ENCODE results near the gene NTNG1.

Gene NTNG1

GRCh38 chr1:107483949-107484348 lies 343.1 kb downstream of the NTNG1 start:
- no peak for DNase-seq (ENCODE audit: extremely low spot score)
- no peak for TF ChIP-seq NFRKB (IDR thresholded peaks at IDR 0.05)
- no peak for TF ChIP-seq TARDBP (IDR thresholded peaks at IDR 0.05)
- TF ChIP-seq PKNOX1 (IDR thresholded peaks at IDR 0.05), result no peak
- no peak for TF ChIP-seq LEF1 (IDR thresholded peaks at IDR 0.05; ENCODE audit: borderline replicate concordance)
- TF ChIP-seq ZNF384 (IDR thresholded peaks at IDR 0.05), result no peak
- no peak for TF ChIP-seq FOXM1 (IDR thresholded peaks at IDR 0.05; ENCODE audit: borderline replicate concordance)
- no peak for TF ChIP-seq SP1 (IDR thresholded peaks at IDR 0.05)
- POLR2A ChIA-PET, result no interaction called here
- CTCF ChIA-PET, result no interaction called here

GRCh38 chr1:107486349-107486748 lies 345.5 kb downstream of the NTNG1 start:
- DNase-seq (ENCODE audit: extremely low spot score), result no peak
- CTCF ChIA-PET, result interaction anchor here (0.6 kb wide), 1 partner anchor 1715 kb away, joined by 4 read pairs; no protein-coding TSS in a partner anchor

DNA sequence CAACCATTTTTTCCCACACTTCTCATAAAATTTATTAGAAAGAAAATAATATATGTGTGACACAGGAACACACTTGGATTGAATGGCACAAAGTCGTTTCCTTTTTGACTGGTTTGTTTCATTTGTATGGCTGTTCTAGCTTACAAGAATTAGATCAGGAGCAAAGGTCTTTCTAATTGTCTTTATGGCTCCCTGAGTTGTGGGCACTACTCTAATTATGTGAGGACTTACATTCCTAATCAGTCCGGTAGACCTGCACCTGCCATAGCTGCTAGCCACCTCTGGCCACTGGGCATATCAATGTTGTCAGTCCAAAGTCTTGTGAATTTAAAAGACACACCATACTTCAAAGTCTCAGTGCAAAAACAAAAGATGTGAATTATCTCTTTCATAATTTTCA lies 346.7 kb downstream of the NTNG1 start:
- POLR2A ChIA-PET, result no interaction called here
- CTCF ChIA-PET, result interaction anchor here (0.6 kb wide), 1 partner anchor 266 kb away, joined by 3 read pairs; no protein-coding TSS in a partner anchor
- no peak for DNase-seq (ENCODE audit: extremely low spot score)
- TF ChIP-seq LEF1 (IDR thresholded peaks at IDR 0.05; ENCODE audit: borderline replicate concordance), result no peak
- no peak for TF ChIP-seq SP1 (IDR thresholded peaks at IDR 0.05)
- TF ChIP-seq PKNOX1 (IDR thresholded peaks at IDR 0.05), result no peak
- no peak for TF ChIP-seq FOXA1 (IDR thresholded peaks at IDR 0.05)
- TF ChIP-seq CTBP1 (IDR thresholded peaks at IDR 0.05; ENCODE audit: borderline replicate concordance), result no peak
- no peak for TF ChIP-seq FOXK2 (IDR thresholded peaks at IDR 0.05)
- TF ChIP-seq FOXM1 (IDR thresholded peaks at IDR 0.05; ENCODE audit: borderline replicate concordance), result no peak
- no peak for TF ChIP-seq L3MBTL2 (conservative IDR thresholded peaks at IDR 0.05)
- TF ChIP-seq TARDBP (IDR thresholded peaks at IDR 0.05), result no peak
- TF ChIP-seq SUZ12 (IDR thresholded peaks at IDR 0.05), result no peak

More at GRCh38 chr1:107486349-107486748, 345.5 kb downstream of the NTNG1 start:
- TF ChIP-seq FOXM1 (IDR thresholded peaks at IDR 0.05; ENCODE audit: borderline replicate concordance) (no peak), CTBP1 (IDR thresholded peaks at IDR 0.05; ENCODE audit: borderline replicate concordance) (no peak), SP1 (IDR thresholded peaks at IDR 0.05) (no peak), ZNF384 (IDR thresholded peaks at IDR 0.05) (no peak), TARDBP (IDR thresholded peaks at IDR 0.05) (no peak), ELF4 (IDR thresholded peaks at IDR 0.05) (no peak), HDGF (IDR thresholded peaks at IDR 0.05; ENCODE audit: borderline replicate concordance) (no peak), ARNT (IDR thresholded peaks at IDR 0.05) (no peak), LEF1 (IDR thresholded peaks at IDR 0.05; ENCODE audit: borderline replicate concordance) (no peak), FOXA1 (IDR thresholded peaks at IDR 0.05) (no peak), BHLHE40 (IDR thresholded peaks at IDR 0.05; ENCODE audit: borderline replicate concordance) (no peak)
- POLR2A ChIA-PET, result no interaction called here

DNA sequence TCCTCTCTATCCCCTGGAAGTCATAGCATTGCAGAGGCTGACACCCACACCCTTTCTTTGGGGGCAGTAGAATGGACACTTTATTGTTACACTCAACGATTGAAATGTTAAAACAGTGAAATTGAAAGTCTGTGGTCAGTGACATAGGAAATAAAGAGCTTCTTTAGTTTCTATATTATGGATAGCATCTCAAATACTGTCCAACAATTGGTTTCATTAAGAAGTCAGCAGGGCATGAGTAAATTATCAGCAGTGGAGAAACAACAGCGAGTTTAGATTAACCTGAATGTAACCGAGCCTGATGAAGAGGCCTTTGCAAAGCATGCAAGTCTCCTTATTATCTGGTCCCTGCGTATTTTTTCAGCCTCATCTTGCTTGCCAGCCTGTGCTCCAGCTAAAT lies 350.7 kb downstream of the NTNG1 start:
- POLR2A ChIA-PET, result no interaction called here

GRCh38 chr1:107493111-107493716 lies 352.4 kb downstream of the NTNG1 start:
- POLR2A ChIA-PET, result no interaction called here
- CTCF ChIA-PET, result no interaction called here
- DNase-seq (ENCODE audit: extremely low spot score), result no peak
- TF ChIP-seq SP1 (IDR thresholded peaks at IDR 0.05) (no peak), FOXK2 (IDR thresholded peaks at IDR 0.05) (no peak), SUZ12 (IDR thresholded peaks at IDR 0.05) (no peak), L3MBTL2 (conservative IDR thresholded peaks at IDR 0.05) (no peak), FOXA1 (IDR thresholded peaks at IDR 0.05) (no peak), ELF4 (IDR thresholded peaks at IDR 0.05) (no peak), NFRKB (IDR thresholded peaks at IDR 0.05) (no peak), ZNF384 (IDR thresholded peaks at IDR 0.05) (no peak), TARDBP (IDR thresholded peaks at IDR 0.05) (no peak), PKNOX1 (IDR thresholded peaks at IDR 0.05) (no peak), BHLHE40 (IDR thresholded peaks at IDR 0.05; ENCODE audit: borderline replicate concordance) (no peak), LEF1 (IDR thresholded peaks at IDR 0.05; ENCODE audit: borderline replicate concordance) (no peak), FOXM1 (IDR thresholded peaks at IDR 0.05; ENCODE audit: borderline replicate concordance) (no peak)

More for the DNA sequence above, 350.7 kb downstream of the NTNG1 start:
- no peak for DNase-seq (ENCODE audit: extremely low spot score)
- CTCF ChIA-PET, result interaction anchor here (0.7 to 1.1 kb wide), 2 partner anchors 15 to 412 kb away, joined by 3 read pairs; no protein-coding TSS in a partner anchor
- TF ChIP-seq BHLHE40 (IDR thresholded peaks at IDR 0.05; ENCODE audit: borderline replicate concordance), result no peak
- TF ChIP-seq HDGF (IDR thresholded peaks at IDR 0.05; ENCODE audit: borderline replicate concordance), result no peak
- no peak for TF ChIP-seq SP1 (IDR thresholded peaks at IDR 0.05)
- TF ChIP-seq L3MBTL2 (conservative IDR thresholded peaks at IDR 0.05), result no peak
- TF ChIP-seq LEF1 (IDR thresholded peaks at IDR 0.05; ENCODE audit: borderline replicate concordance), result no peak
- TF ChIP-seq PKNOX1 (IDR thresholded peaks at IDR 0.05), result no peak
- no peak for TF ChIP-seq TARDBP (IDR thresholded peaks at IDR 0.05)
- no peak for TF ChIP-seq CTBP1 (IDR thresholded peaks at IDR 0.05; ENCODE audit: borderline replicate concordance)
- TF ChIP-seq NFRKB (IDR thresholded peaks at IDR 0.05), result no peak
- TF ChIP-seq ZNF384 (IDR thresholded peaks at IDR 0.05), result no peak

GRCh38 chr1:107494061-107494460 lies 353.2 kb downstream of the NTNG1 start:
- ChIA-PET CTCF (no interaction called here), POLR2A (no interaction called here)
- DNase-seq (ENCODE audit: extremely low spot score), result no peak
- no peak for TF ChIP-seq SP1 (IDR thresholded peaks at IDR 0.05)
- TF ChIP-seq CTBP1 (IDR thresholded peaks at IDR 0.05; ENCODE audit: borderline replicate concordance), result no peak
- no peak for TF ChIP-seq L3MBTL2 (conservative IDR thresholded peaks at IDR 0.05)
- no peak for TF ChIP-seq FOXK2 (IDR thresholded peaks at IDR 0.05)
- TF ChIP-seq BHLHE40 (IDR thresholded peaks at IDR 0.05; ENCODE audit: borderline replicate concordance), result no peak
- no peak for TF ChIP-seq ELF4 (IDR thresholded peaks at IDR 0.05)
- no peak for TF ChIP-seq ZNF384 (IDR thresholded peaks at IDR 0.05)
- no peak for TF ChIP-seq PKNOX1 (IDR thresholded peaks at IDR 0.05)
- TF ChIP-seq TARDBP (IDR thresholded peaks at IDR 0.05), result no peak
- no peak for TF ChIP-seq NFRKB (IDR thresholded peaks at IDR 0.05)
- no peak for TF ChIP-seq FOXA1 (IDR thresholded peaks at IDR 0.05)
- no peak for TF ChIP-seq LEF1 (IDR thresholded peaks at IDR 0.05; ENCODE audit: borderline replicate concordance)
- no peak for TF ChIP-seq ARNT (IDR thresholded peaks at IDR 0.05)
- no peak for TF ChIP-seq FOXM1 (IDR thresholded peaks at IDR 0.05; ENCODE audit: borderline replicate concordance)
- TF ChIP-seq HDGF (IDR thresholded peaks at IDR 0.05; ENCODE audit: borderline replicate concordance), result no peak

All from HEK293T (cell line).